ENCODE results near the gene VAV1. TPM values are rescaled to one million over a fixed set of nuclear protein-coding genes. Genes with fewer than 3 reads are reported as not detected.

The VAV1 gene
- polyA plus RNA-seq, 1 donor from 2014 or later = not detected

- no peak overlapping the region for H3K4me3 ChIP-seq (ENCODE audit: low read length)
- H3K79me2 ChIP-seq (replicated peaks; ENCODE audit: insufficient read depth, low read length) = no peaks in the 10 kb centered on the region
- TF ChIP-seq POLR2AphosphoS5 (IDR thresholded peaks at IDR 0.05) (no peak), EP300 (conservative IDR thresholded peaks at IDR 0.05; ENCODE audit: poor library complexity, severe bottlenecking) (no peak), MXI1 (conservative IDR thresholded peaks at IDR 0.05; ENCODE audit: poor library complexity, severe bottlenecking) (no peak), RAD21 (conservative IDR thresholded peaks at IDR 0.05) (no peak), SMC3 (conservative IDR thresholded peaks at IDR 0.05; ENCODE audit: poor library complexity) (no peak), CTCF (IDR thresholded peaks at IDR 0.05; ENCODE audit: poor library complexity, severe bottlenecking) (no peak), TAF1 (IDR thresholded peaks at IDR 0.05; ENCODE audit: low read depth) (no peak), EZH2 (IDR thresholded peaks at IDR 0.05; ENCODE audit: borderline replicate concordance, insufficient read depth, low read length, poor library complexity, severe bottlenecking) (no peak), REST (IDR thresholded peaks at IDR 0.05; ENCODE audit: borderline replicate concordance) (no peak)
- H3K36me3 ChIP-seq (ENCODE audit: insufficient read depth, low read length) = no peaks in the 10 kb centered on the region
- H3K9ac ChIP-seq (ENCODE audit: low read length) = no peak overlapping the region
- H3F3A ChIP-seq (ENCODE audit: insufficient read depth, low read length, poor library complexity, severe bottlenecking) = no peaks in the 10 kb centered on the region
- H3K27me3 ChIP-seq (ENCODE audit: insufficient read depth, low read depth, low read length) = no peaks in the 10 kb centered on the region
- H3K4me2 ChIP-seq (ENCODE audit: low read length) = no peak overlapping the region
- H3K9me2 ChIP-seq (ENCODE audit: insufficient read depth, low read length) = no peaks in the 10 kb centered on the region
- H2AFZ ChIP-seq (ENCODE audit: low read depth, low read length) = no peak overlapping the region
- H4K20me1 ChIP-seq (ENCODE audit: insufficient read depth) = no peaks in the 10 kb centered on the region
- H3K27ac ChIP-seq (ENCODE audit: low read length) = no peak overlapping the region
- H3K9me3 ChIP-seq (ENCODE audit: low read length) = no peaks in the 10 kb centered on the region
Observed at GRCh38 chr19:6853868-6854267, 81.4 kb downstream of the VAV1 start.

- no peak overlapping the region for H2AFZ ChIP-seq (ENCODE audit: low read depth, low read length)
- H3K27me3 ChIP-seq (ENCODE audit: insufficient read depth, low read depth, low read length) = no peaks in the 10 kb centered on the region
- no peaks in the 10 kb centered on the region for H3K79me2 ChIP-seq (replicated peaks; ENCODE audit: insufficient read depth, low read length)
- no peaks in the 10 kb centered on the region for H3F3A ChIP-seq (ENCODE audit: insufficient read depth, low read length, poor library complexity, severe bottlenecking)
- H3K9me3 ChIP-seq (ENCODE audit: low read length) = no peaks in the 10 kb centered on the region
- H3K9ac ChIP-seq (ENCODE audit: low read length) = no peak overlapping the region
- H3K36me3 ChIP-seq (ENCODE audit: insufficient read depth, low read length) = no peaks in the 10 kb centered on the region
- no peak overlapping the region for H3K4me2 ChIP-seq (ENCODE audit: low read length)
- no peaks in the 10 kb centered on the region for H3K9me2 ChIP-seq (ENCODE audit: insufficient read depth, low read length)
- H4K20me1 ChIP-seq (ENCODE audit: insufficient read depth) = no peaks in the 10 kb centered on the region
- no peak for TF ChIP-seq POLR2AphosphoS5 (IDR thresholded peaks at IDR 0.05)
- no peak for TF ChIP-seq MXI1 (conservative IDR thresholded peaks at IDR 0.05; ENCODE audit: poor library complexity, severe bottlenecking)
- TF ChIP-seq RAD21 (conservative IDR thresholded peaks at IDR 0.05) = no peak
- TF ChIP-seq REST (IDR thresholded peaks at IDR 0.05; ENCODE audit: borderline replicate concordance) = no peak
- no peak for TF ChIP-seq TAF1 (IDR thresholded peaks at IDR 0.05; ENCODE audit: low read depth)
- TF ChIP-seq EP300 (conservative IDR thresholded peaks at IDR 0.05; ENCODE audit: poor library complexity, severe bottlenecking) = no peak
- no peak for TF ChIP-seq EZH2 (IDR thresholded peaks at IDR 0.05; ENCODE audit: borderline replicate concordance, insufficient read depth, low read length, poor library complexity, severe bottlenecking)
- no peak for TF ChIP-seq SMC3 (conservative IDR thresholded peaks at IDR 0.05; ENCODE audit: poor library complexity)
- TF ChIP-seq CTCF (IDR thresholded peaks at IDR 0.05; ENCODE audit: poor library complexity, severe bottlenecking) = no peak
- no peak overlapping the region for H3K27ac ChIP-seq (ENCODE audit: low read length)
- H3K4me3 ChIP-seq (ENCODE audit: low read length) = no peak overlapping the region
Observed at GRCh38 chr19:6854758-6855157, 82.2 kb downstream of the VAV1 start.
